B cell (primary cell): Measurements from ENCODE around the gene IGF2BP3. TPM values are rescaled to one million over a fixed set of nuclear protein-coding genes. Genes with fewer than 3 reads are reported as not detected.
"Not testable (repeated sequence)": the region's sequence is repeated elsewhere in the genome, so short reads cannot be mapped to it uniquely, and the experiment has no call there.

Experiments used
- ATAC-seq: fragments of 200-7000 bp; cut with Tn5 transposase; one replicate; pipeline ENCODE4 v1.10.0; 2021; ENCODE audit warnings: low read depth, mild to moderate bottlenecking, moderate number of reproducible peaks, moderate library complexity
- CTCF ChIA-PET: fragments of 350-600 bp; sonication (Branson Sonifier 250); formaldehyde crosslinking; loops from one replicate; lab custom pipeline; 2021; ENCODE audit warnings: antibody characterized with exemption, inconsistent platforms; lab: Charles Lee
- POLR2A ChIA-PET: fragments of 350-600 bp; sonication (Branson Sonifier 250); formaldehyde crosslinking; loops from one replicate; lab custom pipeline; 2021; ENCODE audit warnings: antibody characterized with exemption; lab: Charles Lee
- DNase-seq: peaks from one replicate; pipeline ENCODE4 v3.0.0; 2013
- H2AFZ ChIP-seq: 2 replicates; pipeline ENCODE4 v1.6.1; 2012; ENCODE audit warnings: mild to moderate bottlenecking, low read depth, low read length; ENCODE audit not compliant: insufficient read depth, poor library complexity, severe bottlenecking
- H3K27ac ChIP-seq, 2 donors: 1 replicate in 1 of 2; 2 replicates in 1 of 2; pipeline ENCODE4 v1.5.1; 2012 to 2013; ENCODE audit warnings: low read length in 2 of 2, mild to moderate bottlenecking in 2 of 2, moderate library complexity in 1 of 2
- H3K27me3 ChIP-seq, 4 experiments: fragments of 200-600 bp in 1 of 4; sonication (generic) in 1 of 4; replicated peaks in 1 of 4; 1 replicate in 2 of 4; 2 replicates in 2 of 4; pipeline versions ENCODE4 v1.6.1 to v1.7.0; 2013 to 2016; ENCODE audit warnings: low read length in 3 of 4, mild to moderate bottlenecking in 2 of 4, mixed read lengths in 1 of 4, moderate library complexity in 1 of 4; ENCODE audit not compliant: insufficient read depth in 4 of 4, control insufficient read depth in 3 of 4; ENCODE audit errors: control extremely low read depth in 1 of 4
- H3K36me3 ChIP-seq, 2 experiments: replicated peaks in 1 of 2; 1 replicate in 1 of 2; 2 replicates in 1 of 2; pipeline versions ENCODE4 v1.6.1 to v1.7.1; 2013; ENCODE audit warnings: low read length in 1 of 2; ENCODE audit not compliant: insufficient read depth in 2 of 2, control insufficient read depth in 1 of 2; ENCODE audit errors: control extremely low read depth in 1 of 2, extremely low read depth in 1 of 2
- H3K4me1 ChIP-seq, 2 donors: fragments of 200-600 bp in 1 of 2; sonication (generic) in 1 of 2; 1 replicate in 1 of 2; 2 replicates in 1 of 2; pipeline versions ENCODE4 v1.5.1 to v1.6.1; 2013 to 2017; ENCODE audit warnings: low read length in 2 of 2; ENCODE audit not compliant: control insufficient read depth in 2 of 2, insufficient read depth in 2 of 2
- H3K4me2 ChIP-seq: replicated peaks from 2 replicates; pipeline ENCODE3; 2012; ENCODE audit warnings: mild to moderate bottlenecking, low read depth, low read length; ENCODE audit not compliant: poor library complexity, severe bottlenecking
- H3K4me3 ChIP-seq, 5 experiments: fragments of 200-600 bp in 1 of 5; sonication (generic) in 1 of 5; 1 replicate in 3 of 5; 2 replicates in 2 of 5; pipeline versions ENCODE4 v1.5.1 to v1.7.0; 2011 to 2016; ENCODE audit warnings: low read length in 4 of 5, mild to moderate bottlenecking in 4 of 5, low read depth in 2 of 5, control low read depth in 1 of 5, moderate library complexity in 1 of 5; ENCODE audit not compliant: insufficient read depth in 1 of 5; ENCODE audit errors: control extremely low read depth in 1 of 5, extremely low read depth in 1 of 5
- H3K79me2 ChIP-seq: fragments of 200-600 bp; sonication (generic); one replicate; pipeline ENCODE4 v1.6.0; 2016; ENCODE audit warnings: low read length; ENCODE audit not compliant: control insufficient read depth, insufficient read depth
- H3K9ac ChIP-seq: fragments of 200-600 bp; sonication (generic); 2 replicates; pipeline ENCODE4 v1.6.1; 2017; ENCODE audit warnings: mild to moderate bottlenecking, low read length, moderate library complexity
- H3K9me3 ChIP-seq, 3 donors: one replicate each; pipeline versions ENCODE4 v1.6.1 to v1.7.1; 2013; ENCODE audit warnings: low read length in 2 of 3; ENCODE audit not compliant: control insufficient read depth in 2 of 3, insufficient read depth in 1 of 3; ENCODE audit errors: control extremely low read depth in 1 of 3
- H4K20me1 ChIP-seq: 2 replicates; pipeline ENCODE4 v1.6.0; 2012; ENCODE audit warnings: mild to moderate bottlenecking, low read length; ENCODE audit not compliant: insufficient read depth, control insufficient read depth, poor library complexity, severe bottlenecking
- H3K27ac Mint-ChIP-seq: one replicate; pipeline ENCODE4 v1.8.0; 2021; ENCODE audit warnings: mixed read lengths
- H3K27me3 Mint-ChIP-seq: one replicate; pipeline ENCODE4 v1.8.0; 2021; ENCODE audit warnings: mixed read lengths
- H3K4me1 Mint-ChIP-seq: one replicate; pipeline ENCODE4 v1.8.0; 2021; ENCODE audit warnings: mixed read lengths
- H3K4me3 Mint-ChIP-seq: one replicate; pipeline ENCODE4 v1.8.0; 2021; ENCODE audit warnings: mixed read lengths
- H3K9me3 Mint-ChIP-seq: one replicate; pipeline ENCODE4 v1.8.0; 2022; ENCODE audit warnings: mixed read lengths; ENCODE audit not compliant: insufficient read depth
- EZH2 ChIP-seq: IDR thresholded peaks from 2 replicates; pipeline ENCODE4 v1.6.1; 2012; ENCODE audit warnings: borderline replicate concordance, low read depth, mild to moderate bottlenecking, moderate library complexity, low read length; ENCODE audit not compliant: insufficient read depth, poor library complexity, severe bottlenecking
- WGBS: methylation state at CpG from one replicate; pipeline ENCODE4 v1.1.5; 2013; ENCODE audit warnings: missing lambda C conversion rate; ENCODE audit not compliant: insufficient coverage; 5-methylcytosine and 5-hydroxymethylcytosine counted together
- intact Hi-C: fragments of 100-400 bp; cut with micrococcal nuclease; formaldehyde crosslinking; loops from one replicate; pipeline ENCODE4 v1.10.0; 2022
- polyA plus RNA-seq: library from polyadenylated mRNA; depleted of rRNA; stranded (reverse); fragments of >200 nt; gene quantifications from 2 replicates; pipeline ENCODE4 v1.2.3, GENCODE V29; 2012
- total RNA-seq, 2 donors: library from RNA; stranded (reverse); fragments of 120-200 nt in 1 of 2; gene quantifications; 1 replicate in 1 of 2; 2 replicates in 1 of 2; pipeline versions ENCODE4 v1.2.3 to v1.2.4, GENCODE V29; 2013 to 2022
- TF ChIP-seq, protein P1 (sequence below): fragments of 200-600 bp; IDR thresholded peaks from one replicate; pipeline ENCODE4 v1.8.0; 2022; ENCODE audit warnings: antibody characterized with exemption, mild to moderate bottlenecking

Gene IGF2BP3
- total and polyA plus RNA-seq, 2 donors (not counting 1 experiment from before 2014, with no cell fraction given) = 0.63 to 10.0 TPM

- no peak overlapping the region for H3K9ac ChIP-seq
- Mint-ChIP-seq H3K27me3 (no peaks in the 10 kb centered on the region), H3K4me3 (no peak overlapping the region), H3K9me3 (no peaks in the 10 kb centered on the region), H3K4me1 (no peaks in the 10 kb centered on the region), H3K27ac (no peak overlapping the region)
- H2AFZ ChIP-seq = no peak overlapping the region
- DNase-seq (no peak), ATAC-seq (no peak)
- H3K9me3 ChIP-seq = no peaks in the 10 kb centered on the region
- intact Hi-C loops = no loop called here
- ChIA-PET POLR2A (no interaction called here), CTCF (no interaction called here)
- 77% methylated on average over 5 of the region's 7 CpGs for WGBS
- no peaks in the 10 kb centered on the region for H3K79me2 ChIP-seq
- H3K4me2 ChIP-seq = no peak overlapping the region
- H3K36me3 ChIP-seq = peaks cover 10 to 11% of the 10 kb centered on the region in 2 experiments
- H3K27me3 ChIP-seq = no peaks in the 10 kb centered on the region
- TF ChIP-seq, protein P1, sequence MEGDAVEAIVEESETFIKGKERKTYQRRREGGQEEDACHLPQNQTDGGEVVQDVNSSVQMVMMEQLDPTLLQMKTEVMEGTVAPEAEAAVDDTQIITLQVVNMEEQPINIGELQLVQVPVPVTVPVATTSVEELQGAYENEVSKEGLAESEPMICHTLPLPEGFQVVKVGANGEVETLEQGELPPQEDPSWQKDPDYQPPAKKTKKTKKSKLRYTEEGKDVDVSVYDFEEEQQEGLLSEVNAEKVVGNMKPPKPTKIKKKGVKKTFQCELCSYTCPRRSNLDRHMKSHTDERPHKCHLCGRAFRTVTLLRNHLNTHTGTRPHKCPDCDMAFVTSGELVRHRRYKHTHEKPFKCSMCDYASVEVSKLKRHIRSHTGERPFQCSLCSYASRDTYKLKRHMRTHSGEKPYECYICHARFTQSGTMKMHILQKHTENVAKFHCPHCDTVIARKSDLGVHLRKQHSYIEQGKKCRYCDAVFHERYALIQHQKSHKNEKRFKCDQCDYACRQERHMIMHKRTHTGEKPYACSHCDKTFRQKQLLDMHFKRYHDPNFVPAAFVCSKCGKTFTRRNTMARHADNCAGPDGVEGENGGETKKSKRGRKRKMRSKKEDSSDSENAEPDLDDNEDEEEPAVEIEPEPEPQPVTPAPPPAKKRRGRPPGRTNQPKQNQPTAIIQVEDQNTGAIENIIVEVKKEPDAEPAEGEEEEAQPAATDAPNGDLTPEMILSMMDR = no peak
- no peak for TF ChIP-seq EZH2
- no peaks in the 10 kb centered on the region for H3K4me1 ChIP-seq
- no peaks in the 10 kb centered on the region for H4K20me1 ChIP-seq
- no peak overlapping the region for H3K27ac ChIP-seq
- no peak overlapping the region for H3K4me3 ChIP-seq
These were observed 154.9 kb downstream of the IGF2BP3 start for GRCh38 chr7:23315366-23315765.

DNA sequence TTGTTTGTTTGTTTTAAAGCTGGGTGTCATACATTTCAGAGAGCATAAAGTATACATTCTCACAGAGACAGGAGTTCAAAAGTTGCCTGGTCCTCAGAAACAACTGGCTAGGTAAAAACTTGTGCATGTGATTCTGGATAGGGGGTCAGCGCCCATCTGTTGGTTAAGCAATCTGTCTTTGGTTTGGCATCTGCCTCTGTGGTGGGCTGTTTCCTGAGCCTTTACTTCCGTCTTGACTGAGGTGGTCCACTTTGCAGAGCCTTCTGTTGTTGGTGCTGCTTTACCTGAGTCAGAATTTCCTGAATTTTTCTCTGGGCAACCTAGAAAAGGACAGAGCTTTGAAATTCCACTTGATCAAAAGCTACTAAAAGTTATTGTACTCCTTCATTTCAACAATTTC is 158.2 kb downstream of the IGF2BP3 start:
- ATAC-seq, H3K27me3 ChIP-seq, DNase-seq, H3K4me1 Mint-ChIP-seq, H3K4me2 ChIP-seq, H3K4me1 ChIP-seq, H3K27ac ChIP-seq, H4K20me1 ChIP-seq, intact Hi-C loops, H3K9me3 Mint-ChIP-seq, H3K9ac ChIP-seq, H3K79me2 ChIP-seq, H3K27me3 Mint-ChIP-seq, H3K4me3 ChIP-seq, H3K4me3 Mint-ChIP-seq, H2AFZ ChIP-seq, POLR2A ChIA-PET, H3K27ac Mint-ChIP-seq, H3K9me3 ChIP-seq: not testable (repeated sequence)
- CTCF ChIA-PET = interaction anchor here (0.9 kb wide), 1 partner anchor 46 kb away, joined by 3 read pairs; no protein-coding TSS in a partner anchor
- peaks cover 8 to 41% of the 10 kb centered on the region in 2 experiments for H3K36me3 ChIP-seq
- 32% methylated on average over 2 of the region's 2 CpGs for WGBS
